Measurements from ENCODE around the gene NDRG4. TPM values are rescaled to one million over a fixed set of nuclear protein-coding genes. Genes with fewer than 3 reads are reported as not detected.
A peak's percentile ranks its signal among the peaks of the same experiment; 100 is the strongest.

Gene NDRG4
- polyA plus RNA-seq (ENCODE audit: low read depth in 6 of 6), result under 1 TPM in 3 of 6 donors, not detected in 3; 0.17 to 0.79 (median 0.27) TPM

- H3K36me3 Mint-ChIP-seq, result no peaks in the 10 kb centered on the region
- H3K27ac Mint-ChIP-seq, result peak within 1 kb of the TSS in 1 of 6 donors; percentile 58
- H3K4me1 Mint-ChIP-seq, result peaks cover 17 to 34% (median 33%) of the 10 kb centered on the region in 3 donors
- peaks cover 0 to 2% (median 0%) of the 10 kb centered on the region in 7 donors for H3K9me3 Mint-ChIP-seq
- peak within 1 kb of the TSS; percentile 77 to 93 (median 81) for H3K4me3 Mint-ChIP-seq
- ATAC-seq (ENCODE audit: low read depth in 2 of 2), result peak; percentile 52 to 60
- peaks cover 6 to 56% (median 12%) of the 10 kb centered on the region in 3 donors for H3K27me3 Mint-ChIP-seq
- peak; percentile 45 for DNase-seq
These were observed at the start of gene NDRG4 for GRCh38 chr16:58499615-58500351. NDRG4 (plus strand) TSS chr16:58500143; CDS start chr16:58500249, 106 bp downstream.

- ATAC-seq (ENCODE audit: low read depth in 2 of 2) (no peak), DNase-seq (no peak)
- Mint-ChIP-seq H3K4me1 (no peaks in the 10 kb centered on the region), H3K27me3 (peaks cover 5 to 18% (median 15%) of the 10 kb centered on the region in 3 donors), H3K27ac (no peak overlapping the region), H3K4me3 (no peak overlapping the region), H3K9me3 (no peaks in the 10 kb centered on the region), H3K36me3 (no peaks in the 10 kb centered on the region)
These were observed 49.4 kb upstream of the NDRG4 start for GRCh38 chr16:58450590-58450989.

GRCh38 chr16:58451265-58451689 lies 48.7 kb upstream of the NDRG4 start:
- DNase-seq (no peak), ATAC-seq (ENCODE audit: low read depth in 2 of 2) (no peak)
- Mint-ChIP-seq H3K36me3 (no peaks in the 10 kb centered on the region), H3K4me1 (no peaks in the 10 kb centered on the region), H3K4me3 (no peak overlapping the region), H3K9me3 (no peaks in the 10 kb centered on the region), H3K27me3 (peaks cover 5 to 18% (median 15%) of the 10 kb centered on the region in 3 donors), H3K27ac (no peak overlapping the region)

GRCh38 chr16:58451945-58452401 lies 48.0 kb upstream of the NDRG4 start:
- H3K4me3 Mint-ChIP-seq, result no peak overlapping the region
- no peaks in the 10 kb centered on the region for H3K4me1 Mint-ChIP-seq
- DNase-seq (no peak), ATAC-seq (ENCODE audit: low read depth in 2 of 2) (no peak)
- no peak overlapping the region for H3K27ac Mint-ChIP-seq
- H3K27me3 Mint-ChIP-seq, result peaks cover 5 to 18% (median 15%) of the 10 kb centered on the region in 3 donors
- H3K9me3 Mint-ChIP-seq, result no peaks in the 10 kb centered on the region
- no peaks in the 10 kb centered on the region for H3K36me3 Mint-ChIP-seq

GRCh38 chr16:58452640-58453039 lies 47.3 kb upstream of the NDRG4 start:
- Mint-ChIP-seq H3K27ac (peak overlapping the region in 2 of 6 donors; percentile 4 to 12), H3K36me3 (no peaks in the 10 kb centered on the region), H3K4me3 (no peak overlapping the region), H3K4me1 (no peaks in the 10 kb centered on the region), H3K27me3 (peaks cover 9 to 18% (median 15%) of the 10 kb centered on the region in 3 donors), H3K9me3 (no peaks in the 10 kb centered on the region)
- ATAC-seq (ENCODE audit: low read depth in 2 of 2), result no peak
- DNase-seq, result no peak

GRCh38 chr16:58454178-58454577 lies 45.8 kb upstream of the NDRG4 start:
- Mint-ChIP-seq H3K36me3 (no peaks in the 10 kb centered on the region), H3K27ac (no peak overlapping the region), H3K4me3 (no peak overlapping the region), H3K27me3 (peaks cover 13 to 19% (median 18%) of the 10 kb centered on the region in 3 donors), H3K4me1 (no peaks in the 10 kb centered on the region), H3K9me3 (no peaks in the 10 kb centered on the region)
- DNase-seq (no peak), ATAC-seq (ENCODE audit: low read depth in 2 of 2) (no peak)

- no peaks in the 10 kb centered on the region for H3K36me3 Mint-ChIP-seq
- no peak for DNase-seq
- no peak overlapping the region for H3K4me3 Mint-ChIP-seq
- no peaks in the 10 kb centered on the region for H3K4me1 Mint-ChIP-seq
- peaks cover 10 to 24% (median 18%) of the 10 kb centered on the region in 3 donors for H3K27me3 Mint-ChIP-seq
- no peaks in the 10 kb centered on the region for H3K9me3 Mint-ChIP-seq
- ATAC-seq (ENCODE audit: low read depth in 2 of 2), result no peak
- H3K27ac Mint-ChIP-seq, result no peak overlapping the region
These were observed 45.1 kb upstream of the NDRG4 start for GRCh38 chr16:58454856-58455255.

GRCh38 chr16:58455750-58456149 lies 44.2 kb upstream of the NDRG4 start:
- no peaks in the 10 kb centered on the region for H3K4me1 Mint-ChIP-seq
- no peaks in the 10 kb centered on the region for H3K36me3 Mint-ChIP-seq
- no peaks in the 10 kb centered on the region for H3K9me3 Mint-ChIP-seq
- peaks cover 10 to 25% (median 18%) of the 10 kb centered on the region in 3 donors for H3K27me3 Mint-ChIP-seq
- H3K27ac Mint-ChIP-seq, result no peak overlapping the region
- ATAC-seq (ENCODE audit: low read depth in 2 of 2) (no peak), DNase-seq (no peak)
- no peak overlapping the region for H3K4me3 Mint-ChIP-seq

- Mint-ChIP-seq H3K9me3 (no peaks in the 10 kb centered on the region), H3K4me3 (no peak overlapping the region), H3K27ac (no peak overlapping the region), H3K36me3 (no peaks in the 10 kb centered on the region), H3K27me3 (peaks cover 14 to 25% (median 18%) of the 10 kb centered on the region in 3 donors), H3K4me1 (peaks cover 0 to 2% (median 0%) of the 10 kb centered on the region in 3 donors)
- no peak for DNase-seq
- ATAC-seq (ENCODE audit: low read depth in 2 of 2), result no peak
These were observed 43.8 kb upstream of the NDRG4 start for GRCh38 chr16:58456193-58456592.

- ATAC-seq (ENCODE audit: low read depth in 2 of 2), result no peak
- Mint-ChIP-seq H3K27ac (no peak overlapping the region), H3K9me3 (no peaks in the 10 kb centered on the region), H3K4me1 (peaks cover 0 to 6% (median 0%) of the 10 kb centered on the region in 3 donors), H3K4me3 (no peak overlapping the region), H3K27me3 (peaks cover 18 to 42% (median 28%) of the 10 kb centered on the region in 3 donors), H3K36me3 (no peaks in the 10 kb centered on the region)
- no peak for DNase-seq
These were observed 41.2 kb upstream of the NDRG4 start for GRCh38 chr16:58458606-58459343.

GRCh38 chr16:58459344-58460218 lies 40.4 kb upstream of the NDRG4 start:
- H3K9me3 Mint-ChIP-seq, result no peaks in the 10 kb centered on the region
- DNase-seq, result no peak
- no peaks in the 10 kb centered on the region for H3K36me3 Mint-ChIP-seq
- H3K27ac Mint-ChIP-seq, result no peak overlapping the region
- peaks cover 18 to 37% (median 22%) of the 10 kb centered on the region in 3 donors for H3K27me3 Mint-ChIP-seq
- H3K4me3 Mint-ChIP-seq, result no peak overlapping the region
- no peak for ATAC-seq (ENCODE audit: low read depth in 2 of 2)
- H3K4me1 Mint-ChIP-seq, result peaks cover 1 to 8% (median 2%) of the 10 kb centered on the region in 3 donors

GRCh38 chr16:58460219-58460610 lies 39.7 kb upstream of the NDRG4 start:
- no peak overlapping the region for H3K4me3 Mint-ChIP-seq
- H3K36me3 Mint-ChIP-seq, result no peaks in the 10 kb centered on the region
- DNase-seq, result no peak
- no peak for ATAC-seq (ENCODE audit: low read depth in 2 of 2)
- H3K27me3 Mint-ChIP-seq, result peaks cover 24 to 43% (median 28%) of the 10 kb centered on the region in 3 donors
- H3K9me3 Mint-ChIP-seq, result no peaks in the 10 kb centered on the region
- peaks cover 8 to 14% (median 8%) of the 10 kb centered on the region in 3 donors for H3K4me1 Mint-ChIP-seq
- no peak overlapping the region for H3K27ac Mint-ChIP-seq

- ATAC-seq (ENCODE audit: low read depth in 2 of 2) (no peak), DNase-seq (no peak)
- Mint-ChIP-seq H3K4me3 (peak overlapping the region in 1 of 8 donors; percentile 29), H3K27me3 (peaks cover 28 to 48% (median 34%) of the 10 kb centered on the region in 3 donors), H3K9me3 (no peaks in the 10 kb centered on the region), H3K27ac (peak overlapping the region in 1 of 6 donors; percentile 52), H3K36me3 (no peaks in the 10 kb centered on the region), H3K4me1 (peaks cover 10 to 17% (median 10%) of the 10 kb centered on the region in 3 donors)
These were observed 38.9 kb upstream of the NDRG4 start for GRCh38 chr16:58461056-58461455.

Data from naive B cell (primary cell).